Left cardiac atrium (tissue), 4 donors: ENCODE measurements around the gene ARSB. TPM values are rescaled to one million over a fixed set of nuclear protein-coding genes. Genes with fewer than 3 reads are reported as not detected.

Source experiments
- ATAC-seq, 2 donors: fragments of 200-7000 bp; cut with Tn5 transposase; one replicate each; pipeline ENCODE4 v1.9.1; 2020; ENCODE audit warnings: mild to moderate bottlenecking in 2 of 2, moderate library complexity in 2 of 2
- DNase-seq: peaks from one replicate; pipeline ENCODE4 v3.0.0-alpha.2; 2020
- intact Hi-C, 2 donors: fragments of 100-400 bp; cut with DNase I; formaldehyde crosslinking; loops; one replicate each; pipeline versions ENCODE4 v1.14.1 to v1.15.1; 2022 to 2023
- long read RNA-seq: library from polyadenylated mRNA; unstranded; transcript quantifications from one replicate; pipeline ENCODE4 v2.0.0, GENCODE V29; 2021
- total RNA-seq, 2 donors: library from RNA; stranded (reverse); fragmentation: NEBNext Ultra II Directional; extraction: Animal tissue kit (Norgen Biotek cat#: 25700); gene quantifications; one replicate each; pipeline ENCODE4 v1.2.1, GENCODE V29; 2021
- donor health status: DM: no; HTN: yes; CAD: no.
- donor health status: DM: no; HTN: yes; CAD: no; lungs with severe emphysema.
- donor health status: DM: yes; HTN: yes; CAD: no.
- donor health status: Dilated cardiomyopathy.

The ARSB gene
- 10 to 100 TPM; 10.5 to 10.6 TPM for total RNA-seq
- long read RNA-seq, full-length matches to known transcripts: 1 of 7 reads
- long read RNA-seq, partial matches to known transcripts: 0 of 7 reads
- long read RNA-seq, other reads (novel, unspliced or antisense): 6 of 7 reads

DNA sequence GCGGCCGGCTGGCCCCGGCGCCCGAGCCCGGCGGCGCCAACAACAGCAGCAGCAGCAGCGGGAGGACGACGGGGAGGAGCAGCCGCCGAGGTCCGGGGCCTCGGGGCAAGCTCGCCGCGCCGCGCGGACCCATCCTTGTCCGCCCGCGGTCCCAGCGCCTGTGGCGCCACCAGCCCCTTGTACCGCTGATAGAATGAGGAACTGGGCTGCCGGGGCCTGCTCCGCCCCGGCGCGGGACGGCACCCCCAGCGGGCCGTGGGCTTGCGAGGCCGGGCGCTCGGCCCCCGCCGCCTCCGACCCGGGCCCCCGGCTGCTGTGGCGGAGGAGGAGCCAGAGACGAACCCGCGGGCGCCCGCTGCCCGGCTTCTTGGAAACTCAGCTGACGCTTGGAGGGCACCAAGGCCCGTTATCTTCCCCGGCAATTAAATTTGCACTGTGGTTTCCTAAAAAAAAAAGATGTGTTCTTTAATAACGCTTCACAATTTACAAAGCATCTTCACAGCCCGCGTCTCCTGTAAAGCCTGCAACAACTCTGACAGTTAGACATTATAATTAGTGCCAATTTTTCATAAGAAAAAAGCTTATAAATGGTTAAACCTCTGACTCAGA is at the start of gene ARSB:
TSS of gene ARSB (minus strand) at position 195 of the 609 bp plus-strand sequence. CDS start at position 133, 62 bp downstream.
- peak; percentile 64 to 74 for ATAC-seq
- intact Hi-C loops: no loop called here
- DNase-seq: peak; percentile 59

DNA sequence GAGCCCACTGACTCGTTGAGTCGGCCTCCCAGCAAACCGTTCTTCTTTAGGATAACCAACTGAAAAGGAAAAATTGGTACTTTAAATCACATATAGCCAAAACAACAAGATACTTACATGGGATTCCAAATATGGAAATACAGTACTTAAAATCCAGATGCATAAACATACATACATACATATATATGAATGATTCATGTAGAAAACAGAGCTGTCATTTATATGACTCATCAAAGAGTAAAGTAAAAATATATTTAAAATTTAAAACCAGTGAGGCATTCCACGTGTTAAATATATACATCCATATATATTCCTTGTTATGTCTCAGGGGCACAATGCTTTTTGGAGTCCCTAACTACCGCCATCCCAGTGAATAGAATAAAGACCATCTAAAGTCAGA is 47.7 kb upstream of the ARSB start:
- no peak for DNase-seq

DNA sequence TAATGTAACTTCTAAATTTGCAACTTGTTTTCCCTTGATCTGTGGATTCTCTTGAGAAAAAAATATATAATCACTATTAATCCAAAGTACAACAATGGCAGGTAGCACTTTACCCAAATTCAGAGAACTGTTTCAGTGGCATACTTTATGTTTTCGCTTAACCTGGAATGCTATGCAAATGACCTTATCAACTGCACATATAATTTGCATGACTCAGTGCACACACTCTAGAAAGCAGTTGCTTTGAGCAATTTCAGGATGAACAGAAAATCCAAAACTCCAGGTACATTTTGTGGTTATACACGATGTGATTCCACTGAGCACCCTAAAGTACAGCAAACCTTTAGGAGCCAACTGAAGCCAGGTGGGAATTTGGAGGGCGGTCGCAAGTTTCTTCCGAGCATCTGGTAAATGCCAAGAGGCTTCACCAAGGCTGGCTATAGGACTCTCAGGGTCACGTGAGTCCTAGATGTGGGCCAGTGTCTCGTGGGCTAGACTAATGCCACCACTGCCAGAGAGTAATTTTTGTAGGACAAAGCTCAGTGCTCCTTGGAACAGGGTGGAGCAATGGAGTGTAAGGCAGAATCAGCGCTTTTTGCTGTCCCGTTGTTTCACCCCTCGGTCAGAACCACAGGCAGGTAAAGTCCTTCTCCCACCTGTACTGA is 47.1 kb upstream of the ARSB start:
- DNase-seq (no peak), ATAC-seq (no peak)
- intact Hi-C loops: no loop called here

More for the DNA sequence above, 47.7 kb upstream of the ARSB start:
- ATAC-seq: no peak
- intact Hi-C loops: no loop called here

DNA sequence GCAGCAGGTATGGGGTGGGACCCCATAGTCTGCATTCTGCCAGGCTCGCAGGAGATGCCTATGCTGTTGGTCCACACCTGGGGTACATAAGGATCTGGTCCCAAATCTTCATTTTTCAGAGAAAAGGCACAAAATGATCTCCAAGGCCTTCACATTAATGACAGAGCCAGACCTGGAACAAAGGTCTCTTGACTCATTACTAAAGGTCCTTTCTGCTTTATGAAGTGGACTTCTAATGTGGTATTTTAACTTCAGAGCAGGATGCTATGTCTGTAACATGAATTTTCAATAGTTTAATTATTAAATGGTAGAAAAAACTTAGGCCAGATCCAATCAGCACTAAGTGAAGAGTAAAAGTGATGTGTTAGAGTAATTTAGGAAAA is 46.4 kb upstream of the ARSB start:
- no peak for DNase-seq
- ATAC-seq: no peak
- intact Hi-C loops: no loop called here

DNA sequence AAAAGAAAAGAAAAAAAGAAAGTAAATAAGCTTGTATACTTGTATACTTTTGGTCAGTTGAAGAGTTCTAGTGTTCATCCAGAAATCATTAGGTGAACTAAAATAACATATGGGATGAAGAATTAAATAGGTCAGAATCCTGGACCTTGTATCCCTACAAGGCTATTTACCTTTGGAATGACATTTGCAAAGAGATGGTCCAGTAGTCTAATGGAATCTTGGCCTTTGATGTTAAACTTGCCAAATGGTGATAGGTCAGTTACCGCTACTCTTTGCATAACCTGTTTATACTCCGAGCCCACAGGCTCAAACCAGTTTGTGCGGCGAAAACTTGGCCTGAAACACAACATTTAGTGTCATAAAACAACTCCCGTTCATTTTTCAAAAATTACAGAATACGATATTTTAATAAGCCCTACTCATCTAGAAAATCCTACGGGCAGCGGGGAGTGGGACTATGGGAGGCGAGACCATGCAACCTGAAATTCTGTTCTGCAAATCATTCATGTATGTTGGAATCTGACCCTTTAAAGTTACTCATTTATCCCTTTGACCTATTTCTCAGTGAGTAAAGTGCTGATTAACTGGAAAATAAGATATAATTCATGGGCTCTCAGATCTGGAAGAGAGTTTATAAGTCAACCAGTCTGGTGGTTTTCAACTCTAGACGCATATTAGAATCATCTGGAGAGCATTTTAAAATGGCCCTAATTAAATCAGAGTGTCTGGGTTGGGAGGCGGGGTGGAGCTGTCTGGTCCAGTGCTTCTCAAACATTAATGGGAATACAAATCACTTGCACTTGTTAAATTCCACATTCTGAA is 45.8 kb upstream of the ARSB start:
- ATAC-seq (no peak), DNase-seq (no peak)
- intact Hi-C loops: no loop called here

DNA sequence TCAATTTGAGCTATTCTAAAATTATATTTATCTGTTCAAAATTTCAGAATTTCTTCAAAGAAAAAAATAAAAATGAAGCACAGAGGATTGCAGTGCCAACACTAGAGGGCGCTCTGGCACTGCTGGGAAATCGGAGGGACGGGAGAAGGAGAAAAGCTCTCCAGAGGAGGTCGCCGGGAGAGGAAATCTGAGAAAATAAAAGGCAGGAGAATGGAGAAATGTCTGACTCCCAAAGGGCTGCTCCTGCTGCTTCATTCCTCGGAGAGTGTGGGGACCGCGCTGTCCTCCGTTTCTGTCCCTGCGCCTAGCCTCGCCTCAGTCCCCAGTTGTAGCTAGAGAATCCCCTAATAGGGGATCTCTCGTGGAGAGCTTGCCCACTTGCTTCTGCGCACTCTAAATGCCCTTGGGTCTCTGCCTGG is 40.0 kb upstream of the ARSB start:
- peak; percentile 62 to 74 for ATAC-seq
- intact Hi-C loops: loop anchor here (1.0 to 5.0 kb wide), 3 partner anchors 82 to 108 kb away; no protein-coding TSS in a partner anchor
- DNase-seq: peak; percentile 47

DNA sequence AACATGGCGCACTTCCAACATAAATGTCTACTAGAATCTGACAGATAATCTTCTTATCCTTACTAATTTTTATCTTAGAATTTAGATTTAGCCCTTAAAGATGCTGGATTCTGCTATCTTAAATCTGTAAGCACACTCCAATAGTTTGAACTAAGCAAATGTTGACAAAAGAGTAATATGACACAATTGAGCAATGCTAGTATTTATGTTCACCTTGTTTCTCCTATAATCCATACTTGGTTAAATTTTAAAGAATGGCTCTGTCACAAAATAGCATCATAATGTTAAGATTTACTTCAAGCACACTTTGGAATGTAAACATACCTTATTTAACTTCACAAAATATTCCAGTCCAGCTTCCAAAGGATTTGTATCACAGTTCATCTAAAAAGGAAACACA is 38.8 kb upstream of the ARSB start:
- DNase-seq (no peak), ATAC-seq (no peak)
- intact Hi-C loops: loop anchor here (2.0 to 5.0 kb wide), 3 partner anchors 109 to 513 kb away; no protein-coding TSS in a partner anchor

DNA sequence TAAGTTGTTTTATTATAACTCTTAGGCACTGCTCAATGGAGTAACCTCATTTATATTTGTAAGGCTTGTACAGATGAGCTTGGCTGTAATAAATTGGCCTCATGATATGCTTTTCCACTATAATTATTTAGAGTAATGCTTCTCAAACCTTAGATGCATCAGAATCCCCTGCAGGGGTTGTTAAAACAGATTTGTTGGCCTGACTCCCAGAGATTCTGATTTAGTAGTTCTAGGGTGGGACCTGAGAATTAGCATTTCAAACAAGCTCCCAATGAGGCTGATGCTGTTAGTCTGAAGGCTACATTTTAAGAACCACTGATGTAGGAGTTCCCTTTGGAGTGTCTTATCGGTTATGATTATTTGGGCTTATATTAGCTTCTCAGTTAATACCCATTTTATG is 38.2 kb upstream of the ARSB start:
- intact Hi-C loops: loop anchor here in 1 of 2 donors (5.0 kb wide), 2 partner anchors 439 to 514 kb away; no protein-coding TSS in a partner anchor
- no peak for ATAC-seq
- DNase-seq: no peak

DNA sequence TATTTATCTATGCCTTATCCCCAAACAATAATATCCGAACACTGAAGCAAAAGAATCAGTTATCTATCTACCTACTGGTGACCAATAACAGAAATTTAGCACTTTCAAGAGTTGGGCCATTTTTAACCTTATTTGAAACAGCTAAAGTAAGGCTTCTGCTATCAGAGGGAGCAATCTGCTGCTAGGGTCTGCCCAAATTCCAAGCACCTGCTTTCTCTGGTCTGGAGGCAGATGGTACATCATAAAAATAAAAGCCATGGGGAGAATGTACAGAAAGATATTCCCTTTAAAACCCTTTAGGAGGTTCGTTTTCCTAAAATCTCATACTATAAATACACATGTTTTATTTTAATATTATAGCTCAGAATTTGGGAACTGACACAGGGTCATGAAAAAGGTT is 37.7 kb upstream of the ARSB start:
- no peak for ATAC-seq
- no peak for DNase-seq
- intact Hi-C loops: loop anchor here in 1 of 2 donors (5.0 kb wide), 2 partner anchors 440 to 515 kb away; no protein-coding TSS in a partner anchor

DNA sequence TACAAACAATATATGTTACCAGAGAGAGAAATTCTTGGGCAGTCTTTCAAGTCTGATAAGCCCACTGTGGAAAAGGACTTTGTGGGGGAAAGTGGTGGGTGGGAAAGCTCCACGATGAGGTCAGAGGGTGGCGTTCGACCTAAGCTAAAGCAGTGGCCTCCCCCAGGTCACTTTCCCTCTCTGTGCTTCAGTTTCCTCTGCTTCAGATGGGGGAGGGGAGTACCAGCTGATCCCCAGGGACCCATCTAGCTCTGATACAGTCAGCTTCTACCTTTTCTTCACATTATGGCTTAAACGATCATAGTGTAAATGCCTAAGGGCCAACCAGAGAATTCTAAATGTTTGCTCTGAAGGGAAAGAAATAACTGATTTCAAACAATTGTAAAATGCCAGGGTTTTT is 36.6 kb upstream of the ARSB start:
- DNase-seq (no peak), ATAC-seq (no peak)
- intact Hi-C loops: loop anchor here in 1 of 2 donors (5.0 kb wide), 2 partner anchors 441 to 516 kb away; no protein-coding TSS in a partner anchor

DNA sequence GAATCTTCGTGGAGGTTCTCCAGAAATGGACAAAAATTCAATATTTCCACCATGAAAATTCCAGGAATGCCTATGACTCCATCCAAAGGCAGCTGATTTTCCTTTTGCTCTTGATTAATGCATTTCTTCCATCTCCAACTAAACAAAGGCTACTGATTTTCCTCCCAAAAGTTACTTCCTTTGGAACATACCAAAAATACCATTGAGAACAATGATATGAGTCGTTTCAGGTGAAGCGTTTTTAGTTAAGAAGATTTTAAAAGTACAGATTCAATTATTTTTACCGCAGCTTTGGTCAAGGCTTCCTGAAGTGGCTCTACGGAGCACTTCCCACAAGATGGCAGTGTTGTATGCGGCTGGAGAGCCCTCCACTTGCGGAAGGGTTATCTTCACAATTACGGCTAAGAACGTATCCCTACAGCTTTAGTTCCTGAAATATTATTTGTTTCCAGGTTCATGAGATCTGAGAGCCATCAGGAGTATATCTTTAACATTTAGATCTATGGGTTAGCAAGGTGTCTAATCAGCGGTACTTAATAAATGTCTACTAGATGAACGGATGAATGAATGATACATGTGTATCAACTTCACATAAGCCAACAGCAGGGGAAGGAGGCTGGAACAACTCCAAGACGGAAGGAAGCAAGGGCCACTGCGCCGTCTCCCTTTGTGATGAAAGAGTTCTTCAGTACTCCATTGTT is 35.9 kb upstream of the ARSB start:
- ATAC-seq (peak; percentile 87 to 88), DNase-seq (peak; percentile 57)
- intact Hi-C loops: loop anchor here in 1 of 2 donors (5.0 kb wide), 2 partner anchors 441 to 516 kb away; no protein-coding TSS in a partner anchor

DNA sequence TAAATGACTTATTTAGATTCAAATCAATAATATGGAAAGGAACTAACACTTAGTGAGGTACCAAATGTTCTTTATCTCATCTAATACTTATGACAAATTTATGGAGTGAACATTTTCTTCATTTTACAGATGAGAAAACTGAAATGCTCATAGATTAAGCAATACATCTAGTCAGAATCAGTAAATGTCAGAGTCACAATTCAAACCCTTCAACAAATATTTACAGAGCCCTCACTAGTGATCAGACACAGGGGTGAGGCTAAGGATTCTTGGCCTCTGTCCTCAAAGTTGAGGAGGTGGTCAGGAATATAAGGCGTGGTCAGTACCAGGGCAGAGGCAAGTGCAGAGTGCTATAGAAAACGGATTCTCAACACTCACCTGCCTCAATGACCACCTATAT is 29.5 kb upstream of the ARSB start:
- intact Hi-C loops: no loop called here
- DNase-seq (no peak), ATAC-seq (no peak)

DNA sequence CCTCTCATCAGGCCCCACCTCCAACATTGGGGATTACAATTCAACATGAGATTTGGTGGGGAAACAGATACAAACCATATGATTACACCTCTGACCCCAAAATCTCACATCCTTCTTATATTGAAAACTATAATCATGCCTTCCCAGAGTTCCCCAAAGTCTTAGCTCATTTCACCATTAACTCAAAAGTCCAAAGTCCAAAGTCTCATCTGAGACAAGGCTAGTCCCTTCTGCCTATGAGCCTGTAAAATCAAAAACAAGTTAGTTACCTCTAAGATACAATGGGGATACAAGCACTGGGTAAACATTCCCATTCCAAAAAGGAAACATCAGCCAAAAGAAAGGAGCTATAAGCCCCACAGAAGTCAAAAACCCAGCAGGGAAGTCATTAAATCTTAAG is 26.8 kb upstream of the ARSB start:
- intact Hi-C loops: no loop called here
- DNase-seq: no peak
- no peak for ATAC-seq

DNA sequence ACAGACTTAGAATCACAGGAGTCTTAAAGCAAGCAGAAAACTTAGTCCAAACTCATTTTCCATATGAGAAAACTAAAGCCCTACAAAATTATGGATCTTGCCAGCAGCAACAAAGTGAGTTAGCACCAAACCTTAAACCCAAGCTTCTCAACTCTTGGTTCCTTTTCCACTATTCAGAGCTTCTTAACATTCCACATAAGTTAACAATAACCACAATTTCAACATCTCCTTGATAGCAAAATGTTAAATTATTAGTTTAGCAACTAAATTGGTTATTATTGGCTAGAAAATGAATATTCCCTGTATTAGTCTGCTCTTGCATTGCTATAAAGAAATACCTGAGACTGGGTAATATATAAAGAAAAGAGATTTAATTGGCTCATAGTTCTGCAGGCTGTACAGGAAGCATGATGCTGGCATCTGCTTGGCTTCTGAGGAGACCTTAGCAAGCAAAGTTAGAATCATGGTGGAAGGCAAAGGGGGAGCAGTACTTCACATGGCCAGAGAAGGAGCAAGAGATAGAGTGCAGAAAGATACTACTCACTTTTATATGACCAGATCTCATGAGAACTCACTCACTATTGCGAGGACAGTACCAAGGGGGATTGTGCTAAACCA is 26.2 kb upstream of the ARSB start:
- DNase-seq: no peak
- intact Hi-C loops: no loop called here
- no peak for ATAC-seq

DNA sequence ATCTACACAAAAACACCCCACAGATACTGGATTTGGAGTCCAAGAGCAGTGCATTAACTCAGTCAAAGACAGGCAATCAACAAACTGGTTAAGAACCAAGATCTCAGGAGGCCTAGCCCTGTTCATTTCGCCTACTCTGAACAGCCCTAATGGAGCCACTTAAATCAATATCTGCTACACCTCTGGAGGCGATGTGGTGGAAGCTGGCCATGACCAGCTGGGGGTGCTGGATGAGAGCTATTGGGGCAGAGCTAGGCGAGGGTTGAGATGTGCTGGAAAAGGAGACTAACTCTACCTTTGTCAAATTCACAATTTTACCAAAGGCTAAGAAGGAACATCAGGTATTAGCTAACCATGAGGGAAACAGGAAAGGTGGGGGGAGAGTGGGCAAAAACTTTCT is 23.3 kb upstream of the ARSB start:
- no peak for DNase-seq
- intact Hi-C loops: no loop called here
- no peak for ATAC-seq

DNA sequence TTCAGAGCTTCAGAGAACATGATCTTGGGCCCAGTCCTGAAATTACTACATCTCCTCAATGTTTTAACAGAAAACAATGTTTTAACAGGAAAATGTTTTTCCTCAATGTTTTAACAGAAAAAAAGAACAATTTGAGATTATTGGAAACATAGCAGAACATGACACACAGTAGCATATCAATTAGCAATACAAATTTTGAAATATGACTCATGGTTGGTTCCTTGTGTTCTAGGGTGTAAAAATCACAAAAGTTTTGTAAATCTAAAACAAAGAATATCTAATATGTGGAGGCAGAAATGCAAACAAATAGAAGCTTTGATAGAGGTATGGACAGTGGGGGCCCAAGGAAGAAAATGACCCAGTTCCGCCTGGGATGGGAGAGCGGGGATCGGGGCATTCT is 22.8 kb upstream of the ARSB start:
- DNase-seq (no peak), ATAC-seq (no peak)
- intact Hi-C loops: no loop called here

DNA sequence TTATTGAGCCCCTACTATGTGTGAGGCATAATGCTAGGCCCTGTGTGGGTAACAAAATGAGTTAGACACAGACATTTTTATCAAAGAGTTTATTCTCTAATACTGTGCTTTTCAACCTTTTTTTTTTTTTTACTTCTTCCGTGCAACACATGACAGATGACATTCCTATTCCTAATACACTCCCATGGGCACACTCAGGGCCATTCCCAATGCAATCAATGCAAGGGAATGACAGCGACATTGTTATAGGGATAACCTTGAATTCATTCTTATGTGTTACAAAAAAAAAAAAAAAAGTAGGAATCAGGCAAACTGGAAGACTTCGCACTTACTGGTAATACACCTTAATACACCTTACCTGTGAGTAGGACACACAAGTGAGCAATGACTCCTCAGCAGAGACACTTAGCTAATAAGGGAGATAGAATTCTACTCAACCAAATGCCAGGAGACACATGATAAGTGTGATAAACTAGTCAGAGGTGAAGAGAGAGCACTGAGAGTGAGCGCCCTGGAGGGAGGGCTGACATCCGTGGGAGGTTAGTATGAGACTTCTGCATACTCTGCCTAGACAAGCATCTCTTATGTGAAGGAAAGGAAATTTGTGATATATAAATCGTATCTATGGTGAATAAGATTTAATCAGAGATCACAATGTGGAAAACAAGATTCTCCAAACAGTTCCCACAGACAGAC is 21.0 kb upstream of the ARSB start:
- no peak for DNase-seq
- ATAC-seq: no peak
- intact Hi-C loops: no loop called here

DNA sequence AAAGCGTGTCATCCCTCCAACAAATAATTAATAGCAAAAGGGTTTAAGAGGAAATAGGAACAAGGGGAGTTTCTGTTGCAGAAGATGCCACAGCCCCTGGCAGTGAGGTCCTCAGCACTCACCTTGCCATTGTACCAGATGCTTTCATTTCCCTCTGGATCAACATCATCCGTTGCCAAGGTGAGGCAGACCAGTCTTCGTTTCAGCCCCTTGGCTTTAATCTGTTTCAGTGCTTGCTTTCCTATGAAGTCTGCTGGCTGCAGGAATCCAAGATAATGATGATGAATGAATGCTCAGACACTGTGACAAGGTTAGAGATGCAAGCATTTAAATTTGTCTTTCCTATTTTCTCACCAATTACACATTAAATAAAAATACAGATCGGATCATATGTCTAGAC is 20.0 kb upstream of the ARSB start:
- intact Hi-C loops: no loop called here
- DNase-seq (no peak), ATAC-seq (no peak)
